GM23338 (cell line): ENCODE measurements around the gene CHN1. TPM values are rescaled to one million over a fixed set of nuclear protein-coding genes. Genes with fewer than 3 reads are reported as not detected.

Experiments used
- ATAC-seq: fragments of 200-7000 bp; cut with Tn5 transposase; 3 replicates; pipeline ENCODE4 v1.9.1; 2020
- DNase-seq: peaks from one replicate; pipeline ENCODE4 v3.0.0-alpha.2; 2015; ENCODE audit warnings: low spot score
- H2AFZ ChIP-seq: fragments of 200-600 bp; sonication (generic); 2 replicates; pipeline ENCODE4 v1.8.0; 2016; ENCODE audit warnings: antibody characterized with exemption, mild to moderate bottlenecking, moderate library complexity
- H3F3A ChIP-seq: fragments of 200-600 bp; sonication (generic); replicated peaks from 2 replicates; pipeline ENCODE4 v1.8.0; 2017; ENCODE audit warnings: antibody characterized with exemption, mixed run types, low read depth
- H3K27ac ChIP-seq: fragments of 200-600 bp; sonication (generic); 2 replicates; pipeline ENCODE4 v1.6.1; 2016; ENCODE audit warnings: low read depth
- H3K27me3 ChIP-seq: fragments of 200-600 bp; sonication (generic); 2 replicates; pipeline ENCODE4 v1.8.0; 2016; ENCODE audit warnings: mild to moderate bottlenecking, mixed run types, moderate library complexity; ENCODE audit not compliant: insufficient read depth
- H3K36me3 ChIP-seq: fragments of 200-600 bp; sonication (generic); 2 replicates; pipeline ENCODE4 v1.8.0; 2016; ENCODE audit warnings: mild to moderate bottlenecking; ENCODE audit not compliant: insufficient read depth
- H3K4me1 ChIP-seq: fragments of 200-600 bp; sonication (generic); 2 replicates; pipeline ENCODE4 v1.8.0; 2016; ENCODE audit warnings: mild to moderate bottlenecking, moderate library complexity; ENCODE audit not compliant: insufficient read depth
- H3K4me2 ChIP-seq: fragments of 200-600 bp; sonication (generic); 2 replicates; pipeline ENCODE4 v1.7.1; 2017; ENCODE audit warnings: mixed run types
- H3K4me3 ChIP-seq: fragments of 200-600 bp; sonication (generic); 2 replicates; pipeline ENCODE4 v1.6.1; 2016; ENCODE audit warnings: mixed run types
- H3K79me2 ChIP-seq: fragments of 200-600 bp; sonication (generic); replicated peaks from 2 replicates; pipeline ENCODE4 v1.8.0; 2017; ENCODE audit warnings: mild to moderate bottlenecking; ENCODE audit not compliant: insufficient read depth
- H3K9me2 ChIP-seq: fragments of 200-600 bp; sonication (generic); 2 replicates; pipeline ENCODE4 v1.8.0; 2017; ENCODE audit not compliant: insufficient read depth
- H4K20me1 ChIP-seq: fragments of 200-600 bp; sonication (generic); replicated peaks from 2 replicates; pipeline ENCODE4 v1.8.0; 2017; ENCODE audit warnings: mild to moderate bottlenecking; ENCODE audit not compliant: insufficient read depth
- H3K27ac Mint-ChIP-seq: 2 replicates; pipeline ENCODE4 v1.8.0; 2020; ENCODE audit warnings: inconsistent platforms, mild to moderate bottlenecking, moderate library complexity, mixed read lengths
- H3K27me3 Mint-ChIP-seq: 3 replicates; pipeline ENCODE4 v1.8.0; 2022; ENCODE audit warnings: low read depth, mild to moderate bottlenecking, moderate library complexity, mixed read lengths, inconsistent platforms; ENCODE audit not compliant: insufficient read depth, poor library complexity
- H3K36me3 Mint-ChIP-seq: 3 replicates; pipeline ENCODE4 v1.8.0; 2021; ENCODE audit warnings: low read depth, mild to moderate bottlenecking, inconsistent platforms, moderate library complexity, mixed read lengths
- H3K4me1 Mint-ChIP-seq: 3 replicates; pipeline ENCODE4 v1.8.0; 2020; ENCODE audit warnings: mild to moderate bottlenecking, inconsistent platforms, mixed read lengths
- H3K4me3 Mint-ChIP-seq: 3 replicates; pipeline ENCODE4 v1.8.0; 2021; ENCODE audit warnings: moderate library complexity, mild to moderate bottlenecking, inconsistent platforms, mixed read lengths
- H3K9me3 Mint-ChIP-seq: 3 replicates; pipeline ENCODE4 v1.8.0; 2020; ENCODE audit warnings: moderate library complexity, mild to moderate bottlenecking, inconsistent platforms, mixed read lengths
- CREB1 ChIP-seq: fragments of 250-450 bp; sonication (Bioruptor Pico); IDR thresholded peaks from 2 replicates; pipeline ENCODE4 v1.5.0; 2020; ENCODE audit warnings: low read depth, mild to moderate bottlenecking, moderate library complexity
- CTCF ChIP-seq, 2 experiments: fragments of 200-600 bp in 1 of 2; sonication (generic) in 1 of 2; conservative IDR thresholded peaks; 2 replicates each; pipeline versions ENCODE4 v1.5.1 to v1.6.1; 2016 to 2017; ENCODE audit warnings: antibody characterized with exemption in 2 of 2, low read depth in 2 of 2, mild to moderate bottlenecking in 2 of 2, moderate library complexity in 1 of 2
- ETS1 ChIP-seq: IDR thresholded peaks from 2 replicates; pipeline ENCODE4 v1.6.1; 2016; ENCODE audit warnings: antibody characterized with exemption
- EZH2 ChIP-seq: fragments of 200-600 bp; sonication (generic); IDR thresholded peaks from one replicate; pipeline ENCODE4 v1.8.0; 2017; ENCODE audit warnings: antibody characterized with exemption, mild to moderate bottlenecking, low read depth; ENCODE audit not compliant: unreplicated experiment
- EZH2phosphoT487 ChIP-seq: fragments of 200-600 bp; sonication (generic); IDR thresholded peaks from one replicate; pipeline ENCODE4 v1.8.1; 2018; ENCODE audit warnings: antibody characterized with exemption; ENCODE audit not compliant: unreplicated experiment
- JUNB ChIP-seq: IDR thresholded peaks from one replicate; pipeline ENCODE4 v1.6.1; 2016; ENCODE audit warnings: antibody characterized with exemption; ENCODE audit not compliant: unreplicated experiment
- NANOG ChIP-seq: IDR thresholded peaks from 2 replicates; pipeline ENCODE4 v1.6.1; 2016; ENCODE audit warnings: antibody characterized with exemption, borderline replicate concordance
- POLR2AphosphoS5 ChIP-seq: IDR thresholded peaks from 2 replicates; pipeline ENCODE4 v1.6.1; 2016; ENCODE audit warnings: antibody characterized with exemption, low read depth
- REST ChIP-seq: IDR thresholded peaks from one replicate; pipeline ENCODE4 v1.6.1; 2018; ENCODE audit warnings: antibody characterized with exemption; ENCODE audit not compliant: unreplicated experiment
- STAT1 ChIP-seq: IDR thresholded peaks from one replicate; pipeline ENCODE4 v1.6.1; 2016; ENCODE audit warnings: antibody characterized with exemption; ENCODE audit not compliant: unreplicated experiment
- ZNF331 ChIP-seq: fragments of 250-450 bp; sonication (Bioruptor Pico); IDR thresholded peaks from 2 replicates; pipeline ENCODE4 v1.5.0; 2020; ENCODE audit warnings: low read depth, mild to moderate bottlenecking, moderate library complexity
- polyA plus RNA-seq: library from polyadenylated mRNA; unstranded; fragments of >200 nt; fragmentation: Nextera tagmentation; extraction: Ambion mirVana; gene quantifications from 2 replicates; pipeline ENCODE4 v1.2.1, GENCODE V29; 2016
- total RNA-seq: library from RNA; depleted of rRNA; stranded (reverse); fragments of >200 nt; shearing (Covaris generic); gene quantifications from 2 replicates; pipeline ENCODE4 v1.2.3, GENCODE V29; 2014

Gene CHN1
- total and polyA plus RNA-seq, 2 experiments from 2014 or later, result 28.1 to 36.5 TPM

GRCh38 chr2:175025946-175026345 is 20.8 kb upstream of the CHN1 start:
- Mint-ChIP-seq H3K4me3 (no peak overlapping the region), H3K9me3 (no peaks in the 10 kb centered on the region), H3K4me1 (peaks cover 16% of the 10 kb centered on the region; the same call in 2 of the 3 replicates), H3K27ac (no peak overlapping the region), H3K36me3 (no peaks in the 10 kb centered on the region), H3K27me3 (peaks cover 2% of the 10 kb centered on the region)
- Histone ChIP-seq H2AFZ (no peak overlapping the region), H3K4me3 (no peak overlapping the region), H3K36me3 (no peaks in the 10 kb centered on the region), H3K9me2 (no peaks in the 10 kb centered on the region), H3K4me2 (no peak overlapping the region), H3K4me1 (peaks cover 5% of the 10 kb centered on the region; the same call in 1 of the 2 replicates), H3K27ac (no peak overlapping the region), H3F3A (no peaks in the 10 kb centered on the region), H4K20me1 (no peaks in the 10 kb centered on the region), H3K79me2 (no peaks in the 10 kb centered on the region), H3K27me3 (no peaks in the 10 kb centered on the region)
- no peak for DNase-seq
- TF ChIP-seq EZH2phosphoT487, result no peak
- no peak for ATAC-seq

GRCh38 chr2:175025233-175025632 is 20.1 kb upstream of the CHN1 start:
- peaks cover 2% of the 10 kb centered on the region for H3K27me3 Mint-ChIP-seq
- no peak for DNase-seq
- TF ChIP-seq CTCF (conservative IDR thresholded peaks at IDR 0.05; ENCODE audit: low read depth in 2 of 2), result no peak
- no peak for TF ChIP-seq CREB1 (CRISPR knock-in tag)
- no peak for TF ChIP-seq ETS1
- no peak for TF ChIP-seq POLR2AphosphoS5
- TF ChIP-seq STAT1, result no peak
- no peak for TF ChIP-seq ZNF331 (CRISPR knock-in tag)
- TF ChIP-seq NANOG, result no peak
- no peak for TF ChIP-seq EZH2phosphoT487
- no peak for TF ChIP-seq REST
- no peak for TF ChIP-seq EZH2
- no peak for TF ChIP-seq JUNB

More at GRCh38 chr2:175025233-175025632, 20.1 kb upstream of the CHN1 start:
- H3K4me3 Mint-ChIP-seq, result no peak overlapping the region
- Histone ChIP-seq H3K27ac (no peak overlapping the region), H3K36me3 (no peaks in the 10 kb centered on the region), H4K20me1 (no peaks in the 10 kb centered on the region), H3F3A (no peaks in the 10 kb centered on the region), H3K27me3 (no peaks in the 10 kb centered on the region), H3K79me2 (no peaks in the 10 kb centered on the region), H3K4me3 (no peak overlapping the region), H3K4me1 (peaks cover 5% of the 10 kb centered on the region; the same call in 1 of the 2 replicates), H2AFZ (no peak overlapping the region), H3K4me2 (no peak overlapping the region), H3K9me2 (no peaks in the 10 kb centered on the region)
- no peak overlapping the region for H3K27ac Mint-ChIP-seq
- ATAC-seq, result no peak
- peaks cover 12% of the 10 kb centered on the region; the same call in 2 of the 3 replicates for H3K4me1 Mint-ChIP-seq
- H3K9me3 Mint-ChIP-seq, result no peaks in the 10 kb centered on the region
- no peaks in the 10 kb centered on the region for H3K36me3 Mint-ChIP-seq
